GM21717 (cell line): ENCODE data around the gene DNAJC28.

Source experiments
- ATAC-seq: cut with Tn5 transposase; IDR thresholded peaks from one replicate; pipeline ENCODE4 v1.9.1; 2021; ENCODE audit warnings: mild to moderate bottlenecking, moderate library complexity; ENCODE audit not compliant: unreplicated experiment

DNAJC28 gene

DNA sequence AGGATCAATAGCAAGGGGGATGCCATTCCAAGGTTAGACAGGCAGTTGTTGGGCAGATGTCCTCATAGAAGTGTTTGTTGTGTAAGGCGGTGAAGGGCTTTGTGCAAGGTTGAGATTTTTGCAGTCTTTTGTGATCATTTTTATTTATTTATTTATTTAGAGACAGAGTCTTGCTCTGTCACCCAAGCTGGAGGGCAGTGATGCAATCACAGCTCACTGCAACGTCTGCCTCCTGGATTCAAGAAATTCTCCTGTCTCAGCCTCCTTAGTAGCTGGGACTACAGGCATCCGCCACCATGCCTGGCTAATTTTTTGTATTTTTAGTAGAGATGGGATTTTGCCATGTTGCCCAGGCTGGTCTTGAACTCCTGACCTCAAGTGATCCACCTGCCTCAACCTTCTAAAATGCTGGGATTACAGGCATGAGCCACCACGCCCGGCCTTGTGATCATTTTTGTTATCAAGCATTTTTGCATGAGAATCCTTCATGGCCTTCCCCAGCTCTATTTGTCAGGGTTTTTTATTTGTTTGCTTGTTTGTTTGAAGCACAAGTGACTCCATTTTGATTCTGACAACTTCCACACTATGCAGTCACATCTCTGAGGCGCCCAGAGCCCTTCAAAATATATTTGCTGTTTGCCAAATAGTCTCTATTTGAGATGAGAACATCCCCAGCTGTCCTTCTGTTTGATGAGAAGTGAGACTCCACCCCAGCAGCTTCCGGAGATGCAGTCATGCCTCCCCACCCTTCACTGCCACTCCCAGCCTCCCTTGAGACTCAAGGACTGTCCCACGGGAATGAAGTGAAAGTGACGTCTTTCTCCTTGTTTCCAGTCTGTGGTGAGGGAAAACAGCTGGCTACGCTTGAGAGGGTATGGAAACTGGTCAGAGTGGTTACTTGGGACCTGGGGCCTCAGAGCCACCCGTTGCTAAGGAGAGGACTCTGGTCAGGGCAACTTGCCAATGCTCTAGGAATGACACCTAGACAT, 49.7 kb downstream of the DNAJC28 start:
- peak; percentile 76 for ATAC-seq
